Measurements from ENCODE around the gene TAS2R20.

TAS2R20 gene

GRCh38 chr12:10957741-10958140 lies 40.4 kb downstream of the TAS2R20 start:
- no peak overlapping the region for H3K4me3 ChIP-seq (ENCODE audit: low read depth in 1 of 2, low read length in 2 of 2)
- no peaks in the 10 kb centered on the region for H3K9me3 ChIP-seq (ENCODE audit: control insufficient read depth in 1 of 2, low read length in 2 of 2)
- H3K27ac ChIP-seq (ENCODE audit: low read length): no peak overlapping the region
- no peaks in the 10 kb centered on the region for H3K4me1 ChIP-seq (ENCODE audit: control insufficient read depth in 1 of 2, insufficient read depth in 2 of 2, low read length in 2 of 2)
- H3K27me3 ChIP-seq (ENCODE audit: low read depth, low read length): no peaks in the 10 kb centered on the region
- H3K36me3 ChIP-seq (ENCODE audit: control insufficient read depth in 1 of 2, insufficient read depth in 2 of 2, low read length in 2 of 2): no peaks in the 10 kb centered on the region

GRCh38 chr12:10956085-10956484 lies 42.0 kb downstream of the TAS2R20 start:
- no peak overlapping the region for H3K27ac ChIP-seq (ENCODE audit: low read length)
- H3K36me3 ChIP-seq (ENCODE audit: control insufficient read depth in 1 of 2, insufficient read depth in 2 of 2, low read length in 2 of 2): no peaks in the 10 kb centered on the region
- no peaks in the 10 kb centered on the region for H3K27me3 ChIP-seq (ENCODE audit: low read depth, low read length)
- no peaks in the 10 kb centered on the region for H3K9me3 ChIP-seq (ENCODE audit: control insufficient read depth in 1 of 2, low read length in 2 of 2)
- no peaks in the 10 kb centered on the region for H3K4me1 ChIP-seq (ENCODE audit: control insufficient read depth in 1 of 2, insufficient read depth in 2 of 2, low read length in 2 of 2)
- no peak overlapping the region for H3K4me3 ChIP-seq (ENCODE audit: low read depth in 1 of 2, low read length in 2 of 2)

GRCh38 chr12:10952645-10953044 lies 45.5 kb downstream of the TAS2R20 start:
- no peak overlapping the region for H3K27ac ChIP-seq (ENCODE audit: low read length)
- no peaks in the 10 kb centered on the region for H3K9me3 ChIP-seq (ENCODE audit: control insufficient read depth in 1 of 2, low read length in 2 of 2)
- no peak overlapping the region for H3K4me3 ChIP-seq (ENCODE audit: low read depth in 1 of 2, low read length in 2 of 2)
- H3K36me3 ChIP-seq (ENCODE audit: control insufficient read depth in 1 of 2, insufficient read depth in 2 of 2, low read length in 2 of 2): no peaks in the 10 kb centered on the region
- H3K4me1 ChIP-seq (ENCODE audit: control insufficient read depth in 1 of 2, insufficient read depth in 2 of 2, low read length in 2 of 2): no peaks in the 10 kb centered on the region
- H3K27me3 ChIP-seq (ENCODE audit: low read depth, low read length): no peaks in the 10 kb centered on the region
